Stimulated activated CD8-positive, alpha-beta memory T cell treated with anti-CD3 and anti-CD28 coated beads, Interleukin-12 subunit alpha, Interleukin-12 subunit beta, amount 100 ng/mL, for 4 hours (primary cell): ENCODE results near the gene CARD14.

Source experiments
- DNase-seq: peaks from one replicate; pipeline ENCODE4 v3.0.0-alpha.2; 2020; ENCODE audit warnings: low read depth

Gene CARD14

GRCh38 chr17:80169784-80170500 is at the start of gene CARD14:
Gene CARD14, plus strand, starts transcription at chr17:80170030. Its CDS starts 11,409 bp downstream, at chr17:80181439.
- no peak for DNase-seq

- DNase-seq: no peak
Observed at GRCh38 chr17:80122026-80122575, 47.7 kb upstream of the CARD14 start.

GRCh38 chr17:80122926-80123505 is 46.8 kb upstream of the CARD14 start:
- DNase-seq: no peak

- DNase-seq: no peak
Observed at GRCh38 chr17:80123791-80124190, 46.0 kb upstream of the CARD14 start.

GRCh38 chr17:80124351-80124981 is 45.4 kb upstream of the CARD14 start:
- DNase-seq: no peak

GRCh38 chr17:80125656-80126448 is 44.0 kb upstream of the CARD14 start:
- no peak for DNase-seq

GRCh38 chr17:80126449-80126715 is 43.4 kb upstream of the CARD14 start:
- no peak for DNase-seq

- DNase-seq: no peak
Observed at GRCh38 chr17:80129006-80129565, 40.7 kb upstream of the CARD14 start.

- no peak for DNase-seq
Observed at GRCh38 chr17:80130992-80131391, 38.8 kb upstream of the CARD14 start.

- DNase-seq: no peak
Observed at GRCh38 chr17:80132906-80133625, 36.8 kb upstream of the CARD14 start.

- no peak for DNase-seq
Observed at GRCh38 chr17:80133626-80133970, 36.2 kb upstream of the CARD14 start.

GRCh38 chr17:80137131-80137530 is 32.7 kb upstream of the CARD14 start:
- DNase-seq: no peak

- no peak for DNase-seq
Observed at GRCh38 chr17:80138856-80139426, 30.9 kb upstream of the CARD14 start.

- no peak for DNase-seq
Observed at GRCh38 chr17:80141463-80142165, 28.2 kb upstream of the CARD14 start.

- no peak for DNase-seq
Observed at GRCh38 chr17:80142929-80143328, 26.9 kb upstream of the CARD14 start.

GRCh38 chr17:80145076-80146075 is 24.5 kb upstream of the CARD14 start:
- no peak for DNase-seq

GRCh38 chr17:80146121-80147034 is 23.5 kb upstream of the CARD14 start:
- DNase-seq: no peak
